Coronary artery (tissue), 2 donors: ENCODE data around the gene IKZF1.

Experiments
- DNase-seq: peaks from one replicate; pipeline ENCODE4 v3.0.0-alpha.2; 2017; ENCODE audit warnings: low spot score
- H3K27ac ChIP-seq, 2 donors: fragments of 200-600 bp; sonication (generic); one replicate each; pipeline ENCODE4 v1.5.1; 2016 to 2019
- H3K4me3 ChIP-seq: fragments of 200-600 bp; sonication (generic); 2 replicates; pipeline ENCODE4 v1.5.1; 2016; ENCODE audit warnings: mild to moderate bottlenecking, moderate library complexity
- TF ChIP-seq, protein P1 (sequence below): fragments of 200-600 bp; sonication (generic); IDR thresholded peaks from one replicate; pipeline ENCODE4 v1.5.1; 2019; ENCODE audit warnings: antibody characterized with exemption

IKZF1 gene

DNA sequence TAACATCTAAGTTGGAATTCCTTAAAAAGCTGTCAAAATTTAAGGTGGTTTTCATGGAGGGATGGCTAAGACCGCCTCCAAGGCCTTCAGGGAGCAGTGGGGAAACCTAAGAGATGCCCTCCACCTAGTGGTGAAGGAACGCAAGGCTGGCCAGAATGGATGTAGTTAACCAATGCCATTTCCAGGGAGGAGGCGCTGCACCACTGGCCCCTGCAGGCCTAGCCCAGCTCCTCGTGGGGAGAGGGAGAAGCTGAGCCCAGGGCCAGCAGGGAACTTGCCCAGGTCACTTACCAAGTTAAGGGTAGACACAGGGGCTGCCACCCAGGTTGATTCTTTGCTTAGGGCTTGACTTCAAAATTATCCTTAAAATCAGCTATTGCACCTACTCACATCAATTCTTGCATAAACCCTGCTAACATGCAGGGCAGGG, 113.6 kb downstream of the IKZF1 start:
- Histone ChIP-seq H3K4me3 (no peak overlapping the region), H3K27ac (no peak overlapping the region)
- DNase-seq: no peak
- TF ChIP-seq, protein P1, sequence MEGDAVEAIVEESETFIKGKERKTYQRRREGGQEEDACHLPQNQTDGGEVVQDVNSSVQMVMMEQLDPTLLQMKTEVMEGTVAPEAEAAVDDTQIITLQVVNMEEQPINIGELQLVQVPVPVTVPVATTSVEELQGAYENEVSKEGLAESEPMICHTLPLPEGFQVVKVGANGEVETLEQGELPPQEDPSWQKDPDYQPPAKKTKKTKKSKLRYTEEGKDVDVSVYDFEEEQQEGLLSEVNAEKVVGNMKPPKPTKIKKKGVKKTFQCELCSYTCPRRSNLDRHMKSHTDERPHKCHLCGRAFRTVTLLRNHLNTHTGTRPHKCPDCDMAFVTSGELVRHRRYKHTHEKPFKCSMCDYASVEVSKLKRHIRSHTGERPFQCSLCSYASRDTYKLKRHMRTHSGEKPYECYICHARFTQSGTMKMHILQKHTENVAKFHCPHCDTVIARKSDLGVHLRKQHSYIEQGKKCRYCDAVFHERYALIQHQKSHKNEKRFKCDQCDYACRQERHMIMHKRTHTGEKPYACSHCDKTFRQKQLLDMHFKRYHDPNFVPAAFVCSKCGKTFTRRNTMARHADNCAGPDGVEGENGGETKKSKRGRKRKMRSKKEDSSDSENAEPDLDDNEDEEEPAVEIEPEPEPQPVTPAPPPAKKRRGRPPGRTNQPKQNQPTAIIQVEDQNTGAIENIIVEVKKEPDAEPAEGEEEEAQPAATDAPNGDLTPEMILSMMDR: peak; percentile 43

GRCh38 chr7:50418526-50419290, 114.2 kb downstream of the IKZF1 start:
- H3K4me3 ChIP-seq: no peak overlapping the region
- no peak overlapping the region for H3K27ac ChIP-seq
- no peak for DNase-seq
- TF ChIP-seq, protein P1: no peak

- H3K27ac ChIP-seq: no peak overlapping the region
- no peak for DNase-seq
- no peak overlapping the region for H3K4me3 ChIP-seq
- TF ChIP-seq, protein P1: no peak
These were observed 116.5 kb downstream of the IKZF1 start for GRCh38 chr7:50421043-50421442.

DNA sequence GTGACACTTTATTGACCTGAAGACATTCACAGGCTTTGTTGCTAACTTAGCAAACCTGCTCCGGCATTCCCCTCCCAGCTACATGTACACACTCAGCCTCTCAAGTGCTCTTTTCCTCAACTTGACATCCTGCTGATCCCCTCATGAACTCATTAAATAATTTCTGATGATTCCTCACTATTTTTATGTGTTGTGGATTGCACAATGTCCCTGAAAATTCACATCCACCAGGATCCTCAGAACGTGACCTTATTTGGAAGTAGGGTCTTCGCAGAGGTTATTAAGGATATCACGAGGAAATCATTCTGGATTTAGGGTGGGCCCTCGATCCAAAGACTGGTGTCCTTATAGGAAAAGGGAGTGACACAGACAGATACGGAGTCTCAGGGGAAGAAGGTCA, 118.3 kb downstream of the IKZF1 start:
- no peak for DNase-seq
- Histone ChIP-seq H3K27ac (no peak overlapping the region), H3K4me3 (no peak overlapping the region)
- TF ChIP-seq, protein P1: no peak

DNA sequence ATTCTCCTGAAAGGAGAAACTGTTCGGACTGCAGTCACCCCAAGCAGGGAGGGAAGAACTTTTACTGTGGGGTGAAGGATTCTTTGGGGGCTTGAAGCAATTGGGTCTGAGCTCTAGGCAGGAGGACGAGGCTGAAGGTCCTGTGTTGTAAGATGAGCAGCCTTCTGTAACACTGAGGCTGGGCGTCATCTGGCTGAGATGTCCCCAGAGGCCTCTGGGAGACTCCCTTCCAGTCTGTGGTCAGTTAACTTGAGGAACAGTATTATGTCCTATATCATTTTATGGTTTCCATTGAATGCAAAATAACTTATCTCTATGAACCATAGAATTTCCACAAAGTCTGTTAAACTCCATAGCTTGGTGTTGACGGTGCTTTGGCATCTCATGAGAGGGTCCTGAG, 119.3 kb downstream of the IKZF1 start:
- Histone ChIP-seq H3K27ac (no peak overlapping the region), H3K4me3 (no peak overlapping the region)
- DNase-seq: no peak
- TF ChIP-seq, protein P1: no peak

- DNase-seq: no peak
- no peak overlapping the region for H3K4me3 ChIP-seq
- TF ChIP-seq, protein P1: no peak
- no peak overlapping the region for H3K27ac ChIP-seq
These were observed 120.8 kb downstream of the IKZF1 start for GRCh38 chr7:50425318-50425717.

- Histone ChIP-seq H3K27ac (no peak overlapping the region), H3K4me3 (no peak overlapping the region)
- TF ChIP-seq, protein P1: no peak
- no peak for DNase-seq
These were observed 121.9 kb downstream of the IKZF1 start for GRCh38 chr7:50426280-50427045.
